Mesodermal cell (in vitro differentiated cells): ENCODE measurements around the gene CYB5D1.
A peak's percentile ranks its signal among the peaks of the same experiment; 100 is the strongest.

Experiments used
- H3K27ac ChIP-seq: 2 replicates; pipeline ENCODE4 v1.7.0; 2013; ENCODE audit warnings: mild to moderate bottlenecking, low read depth, low read length, moderate library complexity; ENCODE audit not compliant: severe bottlenecking
- H3K36me3 ChIP-seq: 2 replicates; pipeline ENCODE4 v1.7.1; 2013; ENCODE audit warnings: mild to moderate bottlenecking, low read length, moderate library complexity; ENCODE audit not compliant: control insufficient read depth, insufficient read depth
- H3K4me1 ChIP-seq: one replicate; pipeline ENCODE4 v1.7.1; 2013; ENCODE audit warnings: mild to moderate bottlenecking, low read length; ENCODE audit not compliant: insufficient read depth, control insufficient read depth, poor library complexity, severe bottlenecking
- H3K4me3 ChIP-seq: 2 replicates; pipeline ENCODE4 v1.7.0; 2013; ENCODE audit warnings: low read length, control low read depth, mild to moderate bottlenecking; ENCODE audit not compliant: insufficient read depth, poor library complexity, severe bottlenecking; ENCODE audit errors: extremely low read depth
- H3K9me3 ChIP-seq: 2 replicates; pipeline ENCODE4 v1.7.1; 2013; ENCODE audit warnings: mild to moderate bottlenecking, low read length, moderate library complexity; ENCODE audit not compliant: control insufficient read depth
- WGBS, 2 experiments: methylation state at CpG; one replicate each; pipeline ENCODE4 v1.1.5; 2013; ENCODE audit warnings: missing lambda C conversion rate in 2 of 2; ENCODE audit not compliant: insufficient coverage in 2 of 2; 5-methylcytosine and 5-hydroxymethylcytosine counted together

Gene CYB5D1

DNA sequence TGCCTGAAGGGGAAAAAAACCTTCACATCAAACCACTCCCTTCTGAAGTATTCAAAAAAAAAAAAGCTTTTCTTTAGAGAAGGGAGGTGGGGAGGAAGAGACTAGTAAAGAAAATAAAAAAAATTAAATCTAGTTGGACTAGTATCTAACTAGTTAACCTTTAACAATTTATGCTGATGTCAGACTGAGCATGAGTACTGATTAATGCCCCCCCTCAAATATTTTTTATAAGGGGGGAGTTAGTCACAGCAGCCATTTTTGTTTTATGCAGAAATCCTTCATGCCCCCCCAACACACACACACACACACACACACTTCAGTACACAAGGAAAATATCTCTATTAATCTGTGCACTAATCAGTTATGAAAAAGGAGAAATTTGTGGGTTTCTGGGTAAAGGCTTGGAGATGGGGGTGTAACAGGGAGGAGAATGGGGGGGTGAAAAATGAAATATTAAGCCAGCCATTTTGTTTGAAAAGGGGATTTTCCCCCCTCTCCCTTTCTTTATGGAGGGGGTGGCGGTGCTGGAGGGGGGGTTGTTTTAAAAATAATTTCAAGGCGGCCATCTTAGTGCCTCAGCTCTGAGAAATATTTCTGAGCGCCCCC is 26.1 kb downstream of the CYB5D1 start:
- peak overlapping the region; percentile 40 for H3K4me3 ChIP-seq
- no CpG with 5 or more reads among the region's 3 CpGs for WGBS, 2 experiments
- H3K27ac ChIP-seq, result no peak overlapping the region
- peaks cover 39% of the 10 kb centered on the region for H3K4me1 ChIP-seq
- H3K36me3 ChIP-seq, result peaks cover 13% of the 10 kb centered on the region
- H3K9me3 ChIP-seq, result no peaks in the 10 kb centered on the region

DNA sequence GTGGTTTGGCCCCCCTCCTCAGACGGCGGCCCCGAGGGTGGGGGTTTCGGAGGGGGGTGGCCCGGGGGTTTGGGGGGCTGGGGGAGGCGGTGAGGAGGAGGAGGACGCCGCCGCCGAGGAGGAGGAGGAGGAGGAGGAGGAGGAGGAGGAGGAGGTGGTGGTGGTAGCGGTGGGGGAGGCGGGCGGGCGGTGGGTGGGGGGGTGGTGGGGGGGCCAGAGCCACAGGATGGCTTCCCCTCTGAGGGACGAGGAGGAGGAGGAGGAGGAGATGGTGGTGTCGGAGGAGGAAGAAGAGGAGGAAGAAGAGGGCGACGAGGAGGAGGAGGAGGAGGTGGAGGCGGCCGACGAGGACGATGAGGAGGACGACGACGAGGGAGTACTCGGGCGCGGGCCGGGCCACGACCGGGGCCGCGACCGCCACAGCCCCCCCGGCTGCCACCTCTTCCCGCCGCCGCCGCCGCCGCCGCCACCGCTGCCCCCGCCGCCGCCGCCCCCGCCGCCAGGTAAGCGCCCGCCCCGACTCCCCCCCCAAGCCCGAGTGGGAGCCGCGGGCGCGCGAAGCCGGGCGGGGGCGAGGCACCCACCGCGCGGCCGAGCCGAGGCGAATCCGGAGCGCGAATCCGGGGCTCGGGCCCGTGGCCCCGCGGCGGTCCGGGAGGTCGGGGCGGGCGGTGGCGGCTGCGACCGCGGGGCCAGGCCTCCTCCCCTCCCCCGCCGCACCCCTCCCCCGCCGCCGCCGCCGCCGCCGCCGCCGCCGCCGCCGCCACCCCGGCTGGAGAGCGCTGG is 27.0 kb downstream of the CYB5D1 start:
- Histone ChIP-seq H3K27ac (no peak overlapping the region), H3K4me3 (peak overlapping the region; percentile 68), H3K9me3 (no peaks in the 10 kb centered on the region), H3K36me3 (peaks cover 11% of the 10 kb centered on the region), H3K4me1 (peaks cover 46% of the 10 kb centered on the region)
- WGBS, 2 experiments, result 0 to 1% methylated on average over 7 to 25 of the region's 100 CpGs

DNA sequence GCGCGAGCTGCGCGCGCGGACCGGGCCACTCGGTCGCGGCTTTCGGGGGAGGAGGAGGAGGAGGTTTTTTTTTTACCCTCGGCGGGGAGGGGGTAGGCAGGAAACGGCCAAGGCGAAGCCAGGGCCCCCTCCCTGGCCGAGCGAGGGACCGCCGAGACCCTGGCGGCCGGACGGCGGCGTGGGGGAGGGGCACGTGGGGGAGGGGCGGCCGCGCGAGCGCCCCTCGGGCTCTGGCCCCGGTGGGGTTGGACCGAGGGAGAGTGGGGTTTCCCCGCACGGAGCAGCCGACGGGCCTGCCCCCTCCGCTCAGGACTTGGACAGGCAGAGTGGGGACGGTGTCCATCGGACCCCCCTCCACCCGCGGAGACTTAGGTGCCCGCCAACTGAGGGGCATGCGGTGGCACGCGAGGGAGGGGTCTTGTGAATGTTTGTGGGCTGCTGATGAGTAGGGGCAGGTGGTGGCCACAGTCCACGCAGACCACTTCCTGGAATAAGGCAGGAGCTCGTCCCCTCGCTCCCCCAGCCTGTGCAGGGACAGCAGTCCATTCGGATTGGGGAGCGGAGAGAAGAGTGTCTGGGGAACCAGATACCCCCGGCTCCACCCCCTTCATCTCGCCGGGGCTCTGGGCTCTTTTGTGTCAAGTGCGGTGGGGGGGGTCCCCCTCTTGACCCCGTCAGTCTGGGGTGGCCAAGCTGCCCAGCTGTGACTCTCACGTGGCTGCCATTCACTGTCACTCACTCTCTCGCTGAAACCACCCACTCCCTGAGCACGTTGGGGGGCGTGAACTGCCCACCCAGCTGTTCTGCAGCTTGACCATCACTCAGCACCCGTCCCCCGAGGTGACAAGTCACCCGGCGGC is 27.8 kb downstream of the CYB5D1 start:
- H3K4me3 ChIP-seq, result peak overlapping the region; percentile 68
- H3K36me3 ChIP-seq, result peaks cover 11% of the 10 kb centered on the region
- no peaks in the 10 kb centered on the region for H3K9me3 ChIP-seq
- H3K4me1 ChIP-seq, result peaks cover 40% of the 10 kb centered on the region
- WGBS, 2 experiments, result 0% methylated on average over 28 to 43 of the region's 64 CpGs
- peak overlapping the region; percentile 92 for H3K27ac ChIP-seq

DNA sequence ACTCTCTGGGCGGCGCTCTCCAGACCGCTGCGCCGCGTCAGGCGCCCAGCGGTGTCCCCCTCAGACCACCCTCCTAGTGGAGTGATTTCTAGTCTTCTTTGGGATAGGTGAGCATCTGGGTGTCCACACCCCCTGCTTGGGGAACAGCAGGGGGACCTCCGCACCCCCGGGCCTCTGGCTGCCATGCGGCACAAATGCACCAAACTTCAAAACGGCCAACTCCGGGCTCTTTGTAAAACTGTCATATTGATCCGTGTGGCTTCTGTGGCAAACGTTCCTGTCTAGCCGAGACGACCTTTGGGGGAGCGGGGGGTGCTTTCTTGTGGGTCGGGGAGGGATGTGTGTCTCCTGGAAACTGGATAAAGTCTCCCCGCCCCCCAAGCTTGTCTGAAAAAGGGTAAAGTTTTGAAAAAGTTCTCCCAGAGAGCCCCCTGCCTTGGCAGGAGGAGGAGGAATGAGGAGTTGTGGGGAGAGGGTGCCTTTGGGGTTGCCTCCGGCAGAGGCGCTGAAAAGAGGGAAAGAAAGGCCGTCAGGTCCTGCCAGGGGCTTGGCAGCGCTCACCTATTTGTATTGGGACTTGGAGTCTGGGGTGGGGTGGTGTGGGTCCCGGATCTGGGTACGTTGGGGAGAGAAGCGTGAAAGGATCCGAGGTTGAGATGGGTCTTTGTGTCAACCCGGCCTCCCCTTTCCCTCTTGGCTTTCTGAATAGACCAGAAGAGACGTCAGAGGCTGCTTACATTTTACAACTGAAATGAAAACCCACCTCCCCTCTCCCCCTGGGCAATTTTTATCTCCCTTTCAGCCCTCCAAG is 28.6 kb downstream of the CYB5D1 start:
- Histone ChIP-seq H3K9me3 (no peaks in the 10 kb centered on the region), H3K36me3 (peaks cover 17% of the 10 kb centered on the region), H3K4me3 (peak overlapping the region; percentile 68), H3K4me1 (peaks cover 38% of the 10 kb centered on the region), H3K27ac (peak overlapping the region; percentile 92)
- WGBS, 2 experiments, result 3% methylated on average over 15 to 20 of the region's 30 CpGs

DNA sequence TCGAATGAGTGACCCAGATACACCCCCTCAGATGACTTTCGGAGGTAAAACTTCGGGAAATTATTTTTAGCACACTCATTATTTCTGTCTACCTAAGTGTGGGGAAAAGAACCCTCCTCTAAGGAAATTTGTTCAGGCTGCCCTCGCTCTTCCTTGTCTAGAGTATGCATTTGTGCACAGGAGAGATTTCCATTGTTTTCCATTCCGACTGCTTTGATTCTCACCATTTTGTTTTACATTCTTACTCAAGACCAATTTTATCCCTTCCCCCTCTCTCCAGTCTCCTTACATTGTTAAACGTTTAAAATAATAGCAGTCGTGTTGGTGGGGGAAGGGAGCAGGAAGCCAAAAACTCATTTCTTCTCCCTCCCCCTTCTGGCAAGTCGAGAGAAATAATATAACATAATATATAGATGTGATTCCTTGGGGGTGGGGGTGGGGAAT is 29.3 kb downstream of the CYB5D1 start:
- H3K36me3 ChIP-seq, result peaks cover 21% of the 10 kb centered on the region
- peak overlapping the region; percentile 68 for H3K4me3 ChIP-seq
- H3K4me1 ChIP-seq, result peaks cover 32% of the 10 kb centered on the region
- no peaks in the 10 kb centered on the region for H3K9me3 ChIP-seq
- peak overlapping the region; percentile 92 for H3K27ac ChIP-seq
- WGBS, 2 experiments, result 0 to 8% methylated on average over 2 to 4 of the region's 8 CpGs

DNA sequence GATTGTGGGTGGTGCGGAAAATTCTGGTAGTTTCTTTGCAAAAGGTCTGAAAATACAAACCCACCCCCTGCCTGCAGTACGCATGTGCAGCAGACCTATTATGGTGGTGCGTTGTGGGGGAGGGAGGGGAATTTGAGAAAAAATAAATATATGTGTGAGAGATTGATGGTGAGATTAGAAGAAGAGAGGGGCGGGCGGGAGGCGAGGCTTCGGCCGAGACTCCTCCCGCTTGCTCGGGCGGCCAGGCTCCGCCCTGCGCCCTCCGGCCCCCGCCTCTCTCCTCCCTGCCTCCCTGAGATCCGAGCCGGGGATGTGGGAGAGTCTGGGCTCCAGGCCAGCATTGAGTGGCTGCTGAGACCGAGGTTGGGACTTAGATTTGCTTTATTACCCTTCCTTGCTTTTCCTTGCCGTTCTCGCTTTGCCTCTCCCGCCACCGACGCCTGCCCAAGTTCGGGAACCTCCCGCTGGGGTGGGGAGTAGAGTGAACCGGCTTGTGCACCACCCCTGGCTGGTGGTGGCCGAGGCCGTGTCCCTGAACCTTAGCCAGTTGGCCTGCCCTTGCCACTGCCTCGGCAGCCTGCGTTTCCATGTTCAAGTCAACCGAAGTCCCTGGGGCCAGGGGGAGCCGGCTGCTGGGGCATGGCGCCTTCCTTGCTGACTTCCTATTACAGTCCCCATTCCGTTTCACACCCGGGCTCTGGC is 29.8 kb downstream of the CYB5D1 start:
- Histone ChIP-seq H3K36me3 (peaks cover 21% of the 10 kb centered on the region), H3K9me3 (no peaks in the 10 kb centered on the region), H3K4me3 (peak overlapping the region; percentile 68), H3K4me1 (peaks cover 32% of the 10 kb centered on the region), H3K27ac (peak overlapping the region; percentile 92)
- 2% methylated on average over 24 to 25 of the region's 35 CpGs for WGBS, 2 experiments

DNA sequence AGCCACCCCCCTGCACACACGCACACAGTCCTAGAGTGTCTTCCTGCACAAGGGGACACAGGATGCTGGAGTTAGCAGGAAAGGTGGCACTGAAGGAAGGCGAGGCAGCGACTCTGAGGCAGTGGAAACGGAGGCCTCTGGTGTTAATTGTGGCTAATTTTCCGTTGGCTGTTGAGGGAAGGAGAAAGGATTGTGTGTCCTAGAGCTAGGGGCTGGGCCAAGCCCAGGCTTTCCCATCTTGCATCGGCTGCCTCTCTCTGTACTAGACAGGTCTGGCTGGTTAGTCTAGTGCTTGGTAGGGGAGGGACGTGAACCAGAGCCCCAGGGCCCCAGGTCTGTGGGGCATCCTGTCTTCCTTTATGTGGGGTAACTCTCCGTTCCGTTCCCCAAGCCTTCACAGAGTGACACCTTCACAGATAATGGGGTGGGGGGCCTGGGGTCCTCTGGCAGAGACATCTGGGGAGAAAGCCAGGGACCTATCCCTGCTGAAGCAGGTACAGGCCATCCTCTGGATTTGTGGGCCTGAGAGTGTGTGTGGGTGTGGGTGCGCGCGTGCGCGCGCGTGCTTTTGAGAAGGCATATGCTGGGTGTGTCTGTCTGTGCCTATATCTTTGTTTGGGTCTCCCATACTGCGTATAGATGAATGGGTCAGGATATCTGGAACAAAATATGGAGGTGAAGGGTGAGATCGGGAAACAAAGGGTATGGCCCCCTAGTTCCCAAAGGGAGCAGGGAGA is 30.5 kb downstream of the CYB5D1 start, which contains the start of gene CHD3:
Gene CHD3, plus strand, starts transcription at position 606 of the 737 bp plus-strand sequence. CDS start 212 bp downstream, outside the sequence.
- no peaks in the 10 kb centered on the region for H3K9me3 ChIP-seq
- peaks cover 32% of the 10 kb centered on the region for H3K4me1 ChIP-seq
- H3K27ac ChIP-seq, result peak within 1 kb of the TSS; percentile 92
- H3K36me3 ChIP-seq, result peaks cover 28% of the 10 kb centered on the region
- WGBS, 2 experiments, result 73 to 76% methylated on average over 14 of the region's 18 CpGs
- H3K4me3 ChIP-seq, result peak within 1 kb of the TSS; percentile 68

DNA sequence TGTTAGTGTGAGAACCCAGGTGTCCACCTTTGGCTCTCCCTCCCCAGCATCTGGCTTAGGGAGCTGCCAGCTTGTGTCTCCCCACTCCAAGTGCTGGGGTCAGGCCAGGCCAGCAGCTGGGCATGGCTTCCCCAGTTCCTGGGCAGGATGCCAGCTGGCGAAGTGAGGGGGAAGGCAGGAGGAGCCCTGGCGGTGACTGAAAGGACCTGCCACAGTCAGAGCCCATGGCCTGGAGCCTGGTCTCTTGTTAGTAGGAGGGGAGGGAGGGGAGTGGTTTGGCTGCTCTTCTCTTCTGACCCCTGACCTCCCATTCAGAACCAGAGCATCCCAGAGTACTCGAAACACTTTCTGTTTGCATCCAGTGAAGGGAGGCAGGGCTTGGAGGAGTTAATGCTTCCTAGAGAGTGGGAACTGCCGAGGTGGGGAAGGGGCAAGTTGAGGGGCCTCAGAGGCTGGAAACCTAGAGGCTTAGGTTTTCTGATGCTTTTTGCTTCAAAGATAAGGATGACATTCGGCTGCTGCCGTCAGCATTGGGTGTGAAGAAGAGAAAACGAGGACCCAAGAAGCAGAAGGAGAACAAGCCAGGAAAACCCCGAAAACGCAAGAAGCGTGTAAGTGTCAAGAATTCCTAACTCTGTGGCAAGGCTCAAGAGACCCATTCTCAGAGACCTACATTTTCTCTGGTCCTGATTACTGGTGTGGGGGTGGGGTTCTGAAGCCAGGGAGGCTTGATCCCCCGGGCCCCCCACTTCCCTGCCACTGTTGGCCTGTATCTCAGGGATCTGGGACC is 31.6 kb downstream of the CYB5D1 start:
- WGBS, 2 experiments, result 79 to 90% methylated on average over 7 to 10 of the region's 11 CpGs
- H3K9me3 ChIP-seq, result no peaks in the 10 kb centered on the region
- peak overlapping the region; percentile 23 for H3K27ac ChIP-seq
- H3K4me3 ChIP-seq, result no peak overlapping the region
- peaks cover 24% of the 10 kb centered on the region for H3K4me1 ChIP-seq
- H3K36me3 ChIP-seq, result peaks cover 39% of the 10 kb centered on the region
